ENCODE results near the gene DUSP16.

DNA sequence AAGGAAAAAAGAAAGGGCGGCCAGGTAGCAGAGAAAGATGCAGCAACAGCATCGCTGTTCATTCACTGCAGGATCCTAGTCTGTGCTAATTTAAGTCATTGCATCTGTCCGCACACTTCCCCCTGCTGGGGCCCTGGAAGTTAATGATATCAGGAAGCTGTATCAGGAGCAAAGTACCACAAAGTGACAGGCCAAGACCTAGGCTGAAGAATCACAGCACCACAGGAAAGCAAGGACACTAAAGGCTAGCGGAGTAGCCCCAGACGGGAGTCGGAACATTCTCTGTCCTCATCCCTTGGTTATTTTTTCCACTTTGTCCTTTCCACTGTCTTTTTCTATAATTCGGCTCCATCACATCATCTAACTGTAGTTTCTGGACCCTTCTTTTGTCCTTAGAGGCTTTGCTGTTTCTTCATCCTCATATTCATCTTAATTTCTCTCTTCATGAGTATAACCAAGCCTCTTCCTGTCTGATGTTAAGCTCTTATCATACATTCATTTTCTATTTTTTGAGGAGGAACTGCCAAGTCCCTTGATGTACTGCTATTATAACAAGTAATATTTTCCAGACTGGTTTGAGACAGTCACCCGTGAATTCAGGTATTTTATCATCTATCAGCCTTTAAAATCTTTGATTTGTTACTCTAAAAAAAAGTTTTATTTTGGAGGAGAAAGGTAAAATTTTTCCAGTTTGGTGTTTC, 28.3 kb downstream of the DUSP16 start:
- TF ChIP-seq, protein P1, sequence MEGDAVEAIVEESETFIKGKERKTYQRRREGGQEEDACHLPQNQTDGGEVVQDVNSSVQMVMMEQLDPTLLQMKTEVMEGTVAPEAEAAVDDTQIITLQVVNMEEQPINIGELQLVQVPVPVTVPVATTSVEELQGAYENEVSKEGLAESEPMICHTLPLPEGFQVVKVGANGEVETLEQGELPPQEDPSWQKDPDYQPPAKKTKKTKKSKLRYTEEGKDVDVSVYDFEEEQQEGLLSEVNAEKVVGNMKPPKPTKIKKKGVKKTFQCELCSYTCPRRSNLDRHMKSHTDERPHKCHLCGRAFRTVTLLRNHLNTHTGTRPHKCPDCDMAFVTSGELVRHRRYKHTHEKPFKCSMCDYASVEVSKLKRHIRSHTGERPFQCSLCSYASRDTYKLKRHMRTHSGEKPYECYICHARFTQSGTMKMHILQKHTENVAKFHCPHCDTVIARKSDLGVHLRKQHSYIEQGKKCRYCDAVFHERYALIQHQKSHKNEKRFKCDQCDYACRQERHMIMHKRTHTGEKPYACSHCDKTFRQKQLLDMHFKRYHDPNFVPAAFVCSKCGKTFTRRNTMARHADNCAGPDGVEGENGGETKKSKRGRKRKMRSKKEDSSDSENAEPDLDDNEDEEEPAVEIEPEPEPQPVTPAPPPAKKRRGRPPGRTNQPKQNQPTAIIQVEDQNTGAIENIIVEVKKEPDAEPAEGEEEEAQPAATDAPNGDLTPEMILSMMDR (IDR thresholded peaks at IDR 0.05), result no peak
- TF ChIP-seq, protein P2, sequence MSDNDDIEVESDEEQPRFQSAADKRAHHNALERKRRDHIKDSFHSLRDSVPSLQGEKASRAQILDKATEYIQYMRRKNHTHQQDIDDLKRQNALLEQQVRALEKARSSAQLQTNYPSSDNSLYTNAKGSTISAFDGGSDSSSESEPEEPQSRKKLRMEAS (CRISPR knock-in tag; IDR thresholded peaks at IDR 0.05), result no peak
- TF ChIP-seq IRF2 (CRISPR knock-in tag; IDR thresholded peaks at IDR 0.05; ENCODE audit: borderline replicate concordance, low read depth), result no peak
- TF ChIP-seq NFYB (CRISPR knock-in tag; conservative IDR thresholded peaks at IDR 0.05; ENCODE audit: low read depth), result no peak
- no peak for TF ChIP-seq NR1H2 (CRISPR knock-in tag; IDR thresholded peaks at IDR 0.05)
- no peak for TF ChIP-seq ZNF396 (CRISPR knock-in tag; IDR thresholded peaks at IDR 0.05; ENCODE audit: borderline replicate concordance)
- TF ChIP-seq, protein P3, sequence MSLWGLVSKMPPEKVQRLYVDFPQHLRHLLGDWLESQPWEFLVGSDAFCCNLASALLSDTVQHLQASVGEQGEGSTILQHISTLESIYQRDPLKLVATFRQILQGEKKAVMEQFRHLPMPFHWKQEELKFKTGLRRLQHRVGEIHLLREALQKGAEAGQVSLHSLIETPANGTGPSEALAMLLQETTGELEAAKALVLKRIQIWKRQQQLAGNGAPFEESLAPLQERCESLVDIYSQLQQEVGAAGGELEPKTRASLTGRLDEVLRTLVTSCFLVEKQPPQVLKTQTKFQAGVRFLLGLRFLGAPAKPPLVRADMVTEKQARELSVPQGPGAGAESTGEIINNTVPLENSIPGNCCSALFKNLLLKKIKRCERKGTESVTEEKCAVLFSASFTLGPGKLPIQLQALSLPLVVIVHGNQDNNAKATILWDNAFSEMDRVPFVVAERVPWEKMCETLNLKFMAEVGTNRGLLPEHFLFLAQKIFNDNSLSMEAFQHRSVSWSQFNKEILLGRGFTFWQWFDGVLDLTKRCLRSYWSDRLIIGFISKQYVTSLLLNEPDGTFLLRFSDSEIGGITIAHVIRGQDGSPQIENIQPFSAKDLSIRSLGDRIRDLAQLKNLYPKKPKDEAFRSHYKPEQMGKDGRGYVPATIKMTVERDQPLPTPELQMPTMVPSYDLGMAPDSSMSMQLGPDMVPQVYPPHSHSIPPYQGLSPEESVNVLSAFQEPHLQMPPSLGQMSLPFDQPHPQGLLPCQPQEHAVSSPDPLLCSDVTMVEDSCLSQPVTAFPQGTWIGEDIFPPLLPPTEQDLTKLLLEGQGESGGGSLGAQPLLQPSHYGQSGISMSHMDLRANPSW (CRISPR knock-in tag; conservative IDR thresholded peaks at IDR 0.05; ENCODE audit: low read depth), result no peak
- TF ChIP-seq, protein P4, sequence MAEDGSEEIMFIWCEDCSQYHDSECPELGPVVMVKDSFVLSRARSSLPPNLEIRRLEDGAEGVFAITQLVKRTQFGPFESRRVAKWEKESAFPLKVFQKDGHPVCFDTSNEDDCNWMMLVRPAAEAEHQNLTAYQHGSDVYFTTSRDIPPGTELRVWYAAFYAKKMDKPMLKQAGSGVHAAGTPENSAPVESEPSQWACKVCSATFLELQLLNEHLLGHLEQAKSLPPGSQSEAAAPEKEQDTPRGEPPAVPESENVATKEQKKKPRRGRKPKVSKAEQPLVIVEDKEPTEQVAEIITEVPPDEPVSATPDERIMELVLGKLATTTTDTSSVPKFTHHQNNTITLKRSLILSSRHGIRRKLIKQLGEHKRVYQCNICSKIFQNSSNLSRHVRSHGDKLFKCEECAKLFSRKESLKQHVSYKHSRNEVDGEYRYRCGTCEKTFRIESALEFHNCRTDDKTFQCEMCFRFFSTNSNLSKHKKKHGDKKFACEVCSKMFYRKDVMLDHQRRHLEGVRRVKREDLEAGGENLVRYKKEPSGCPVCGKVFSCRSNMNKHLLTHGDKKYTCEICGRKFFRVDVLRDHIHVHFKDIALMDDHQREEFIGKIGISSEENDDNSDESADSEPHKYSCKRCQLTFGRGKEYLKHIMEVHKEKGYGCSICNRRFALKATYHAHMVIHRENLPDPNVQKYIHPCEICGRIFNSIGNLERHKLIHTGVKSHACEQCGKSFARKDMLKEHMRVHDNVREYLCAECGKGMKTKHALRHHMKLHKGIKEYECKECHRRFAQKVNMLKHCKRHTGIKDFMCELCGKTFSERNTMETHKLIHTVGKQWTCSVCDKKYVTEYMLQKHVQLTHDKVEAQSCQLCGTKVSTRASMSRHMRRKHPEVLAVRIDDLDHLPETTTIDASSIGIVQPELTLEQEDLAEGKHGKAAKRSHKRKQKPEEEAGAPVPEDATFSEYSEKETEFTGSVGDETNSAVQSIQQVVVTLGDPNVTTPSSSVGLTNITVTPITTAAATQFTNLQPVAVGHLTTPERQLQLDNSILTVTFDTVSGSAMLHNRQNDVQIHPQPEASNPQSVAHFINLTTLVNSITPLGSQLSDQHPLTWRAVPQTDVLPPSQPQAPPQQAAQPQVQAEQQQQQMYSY (CRISPR knock-in tag; IDR thresholded peaks at IDR 0.05), result no peak
- TF ChIP-seq CREM (CRISPR knock-in tag; IDR thresholded peaks at IDR 0.05), result no peak
- TF ChIP-seq, protein P5, sequence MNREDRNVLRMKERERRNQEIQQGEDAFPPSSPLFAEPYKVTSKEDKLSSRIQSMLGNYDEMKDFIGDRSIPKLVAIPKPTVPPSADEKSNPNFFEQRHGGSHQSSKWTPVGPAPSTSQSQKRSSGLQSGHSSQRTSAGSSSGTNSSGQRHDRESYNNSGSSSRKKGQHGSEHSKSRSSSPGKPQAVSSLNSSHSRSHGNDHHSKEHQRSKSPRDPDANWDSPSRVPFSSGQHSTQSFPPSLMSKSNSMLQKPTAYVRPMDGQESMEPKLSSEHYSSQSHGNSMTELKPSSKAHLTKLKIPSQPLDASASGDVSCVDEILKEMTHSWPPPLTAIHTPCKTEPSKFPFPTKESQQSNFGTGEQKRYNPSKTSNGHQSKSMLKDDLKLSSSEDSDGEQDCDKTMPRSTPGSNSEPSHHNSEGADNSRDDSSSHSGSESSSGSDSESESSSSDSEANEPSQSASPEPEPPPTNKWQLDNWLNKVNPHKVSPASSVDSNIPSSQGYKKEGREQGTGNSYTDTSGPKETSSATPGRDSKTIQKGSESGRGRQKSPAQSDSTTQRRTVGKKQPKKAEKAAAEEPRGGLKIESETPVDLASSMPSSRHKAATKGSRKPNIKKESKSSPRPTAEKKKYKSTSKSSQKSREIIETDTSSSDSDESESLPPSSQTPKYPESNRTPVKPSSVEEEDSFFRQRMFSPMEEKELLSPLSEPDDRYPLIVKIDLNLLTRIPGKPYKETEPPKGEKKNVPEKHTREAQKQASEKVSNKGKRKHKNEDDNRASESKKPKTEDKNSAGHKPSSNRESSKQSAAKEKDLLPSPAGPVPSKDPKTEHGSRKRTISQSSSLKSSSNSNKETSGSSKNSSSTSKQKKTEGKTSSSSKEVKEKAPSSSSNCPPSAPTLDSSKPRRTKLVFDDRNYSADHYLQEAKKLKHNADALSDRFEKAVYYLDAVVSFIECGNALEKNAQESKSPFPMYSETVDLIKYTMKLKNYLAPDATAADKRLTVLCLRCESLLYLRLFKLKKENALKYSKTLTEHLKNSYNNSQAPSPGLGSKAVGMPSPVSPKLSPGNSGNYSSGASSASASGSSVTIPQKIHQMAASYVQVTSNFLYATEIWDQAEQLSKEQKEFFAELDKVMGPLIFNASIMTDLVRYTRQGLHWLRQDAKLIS (CRISPR knock-in tag; IDR thresholded peaks at IDR 0.05; ENCODE audit: borderline replicate concordance), result no peak
- no peak for TF ChIP-seq TEAD1 (CRISPR knock-in tag; IDR thresholded peaks at IDR 0.05)
- TF ChIP-seq, protein P6, sequence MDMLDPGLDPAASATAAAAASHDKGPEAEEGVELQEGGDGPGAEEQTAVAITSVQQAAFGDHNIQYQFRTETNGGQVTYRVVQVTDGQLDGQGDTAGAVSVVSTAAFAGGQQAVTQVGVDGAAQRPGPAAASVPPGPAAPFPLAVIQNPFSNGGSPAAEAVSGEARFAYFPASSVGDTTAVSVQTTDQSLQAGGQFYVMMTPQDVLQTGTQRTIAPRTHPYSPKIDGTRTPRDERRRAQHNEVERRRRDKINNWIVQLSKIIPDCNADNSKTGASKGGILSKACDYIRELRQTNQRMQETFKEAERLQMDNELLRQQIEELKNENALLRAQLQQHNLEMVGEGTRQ (CRISPR knock-in tag; IDR thresholded peaks at IDR 0.05), result no peak

Data from WTC11 (cell line).